Spleen (tissue), 7 donors: ENCODE measurements around the gene NPHS1.

Experiments used
- CTCF ChIP-seq, 11 experiments: fragments of 200-600 bp in 7 of 11; fragments of 450-650 bp in 4 of 11; sonication (generic) in 4 of 11; IDR thresholded peaks in 8 of 11; conservative IDR thresholded peaks in 3 of 11; 1 replicate in 7 of 11; 2 replicates in 4 of 11; pipeline versions ENCODE4 v1.4.0 to v1.8.0; 2016 to 2021; ENCODE audit warnings: antibody characterized with exemption in 11 of 11, inconsistent platforms in 4 of 11, mild to moderate bottlenecking in 1 of 11
- POLR2A ChIP-seq, 3 donors: fragments of 450-650 bp; IDR thresholded peaks; one replicate each; pipeline ENCODE4 v1.5.1; 2017; ENCODE audit warnings: antibody characterized with exemption in 3 of 3, mild to moderate bottlenecking in 1 of 3
- POLR2AphosphoS5 ChIP-seq, 3 donors: sonication (generic); formaldehyde crosslinking; IDR thresholded peaks; one replicate each; pipeline ENCODE4 v1.5.1; 2017; ENCODE audit warnings: antibody characterized with exemption in 3 of 3
- donor health status: DM: no; HTN: no; CAD: no; lungs with moderate emphysema.
- donor health status: DM: no; HTN: no; CAD: no.
- donor health status: DM: no; HTN: no; CAD: no.

- TF ChIP-seq CTCF (IDR thresholded peaks at IDR 0.05 in 8 of 11, conservative IDR thresholded peaks at IDR 0.05 in 3 of 11) (no peak), POLR2AphosphoS5 (IDR thresholded peaks at IDR 0.05) (no peak), POLR2A (IDR thresholded peaks at IDR 0.05) (no peak)
These were observed 28.2 kb downstream of the NPHS1 start for GRCh38 chr19:35824150-35824549.
